ENCODE measurements around the gene KRTAP2-1.
"Not testable (repeated sequence)": the region's sequence is repeated elsewhere in the genome, so short reads cannot be mapped to it uniquely, and the experiment has no call there.

The KRTAP2-1 gene

DNA sequence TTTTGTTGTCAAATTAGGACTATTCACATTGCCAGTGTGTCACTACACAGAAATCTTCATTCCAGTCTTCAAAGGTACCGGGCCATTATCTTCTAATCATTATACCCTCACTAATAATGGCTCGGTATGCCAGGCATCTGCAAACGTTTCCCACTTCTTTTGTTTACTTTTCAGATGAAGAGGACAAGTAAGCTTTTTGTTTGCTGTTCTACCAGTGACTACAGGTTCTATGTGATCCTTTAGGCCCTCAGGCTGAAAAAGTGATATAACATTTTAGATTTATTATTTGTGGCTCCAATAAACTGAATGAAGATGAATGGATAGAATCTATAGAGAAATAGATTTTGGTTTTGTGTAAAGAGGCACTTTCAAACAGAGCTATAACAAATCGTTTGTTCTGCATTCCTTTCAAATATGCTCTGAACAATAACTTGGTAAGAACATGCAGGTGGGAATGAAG, 37.8 kb downstream of the KRTAP2-1 start:
- H3K27me3 Mint-ChIP-seq: no peaks in the 10 kb centered on the region
- H3K27ac Mint-ChIP-seq: no peak overlapping the region
- H3K36me3 Mint-ChIP-seq: no peaks in the 10 kb centered on the region
- no peaks in the 10 kb centered on the region for H3K4me1 Mint-ChIP-seq (ENCODE audit: low read depth)
- no peaks in the 10 kb centered on the region for H3K9me3 Mint-ChIP-seq (ENCODE audit: low read depth)
- no peak overlapping the region for H3K4me3 Mint-ChIP-seq

DNA sequence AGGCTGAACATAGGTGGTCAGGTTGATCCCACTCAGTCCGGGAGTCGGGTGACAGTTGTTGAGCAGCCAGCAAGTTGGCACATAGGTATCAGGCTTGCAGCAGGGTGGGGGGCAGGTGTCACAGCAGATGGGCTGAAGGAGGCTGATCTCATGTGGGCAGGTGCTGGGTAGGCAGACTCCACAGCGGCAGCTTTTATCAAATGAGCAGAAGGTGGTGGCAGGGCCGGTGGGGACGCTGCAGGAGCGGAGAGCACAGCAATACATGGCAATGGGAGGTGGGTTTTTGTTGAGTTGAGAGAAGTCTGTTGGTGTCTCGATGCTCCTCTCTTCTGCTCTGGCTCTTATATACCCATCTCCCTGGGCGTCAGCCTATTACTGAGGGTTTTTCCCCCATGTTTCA, 38.3 kb downstream of the KRTAP2-1 start, which contains the start of gene KRTAP3-1:
Gene KRTAP3-1, minus strand, starts transcription at position 318 of the 400 bp plus-strand sequence. Its CDS starts 54 bp downstream, at position 264.
- Mint-ChIP-seq H3K36me3 (no peaks in the 10 kb centered on the region), H3K9me3 (ENCODE audit: low read depth) (no peaks in the 10 kb centered on the region), H3K27ac (no peak within 1 kb of the TSS), H3K4me3 (no peak within 1 kb of the TSS), H3K4me1 (ENCODE audit: low read depth) (no peaks in the 10 kb centered on the region), H3K27me3 (peaks cover 1% of the 10 kb centered on the region)

DNA sequence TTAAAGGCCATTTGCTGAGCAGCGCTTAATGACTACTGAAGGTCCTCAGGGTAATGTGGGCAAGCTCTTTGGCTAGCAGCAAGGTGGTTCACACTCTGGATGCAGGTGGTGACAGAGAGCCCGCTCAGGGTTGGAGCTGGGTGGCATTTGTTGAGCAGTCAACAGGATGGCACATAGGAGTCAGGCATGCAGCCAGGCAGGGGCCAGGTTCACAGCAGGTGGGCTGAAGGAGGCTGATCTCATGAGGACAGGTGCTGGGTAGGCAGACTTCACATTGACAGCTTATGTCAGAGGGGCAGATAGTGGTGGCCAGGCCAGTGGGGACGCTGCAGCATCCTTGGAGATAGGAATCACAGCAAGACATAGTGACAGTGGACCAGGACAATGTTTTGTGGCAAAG, 42.7 kb downstream of the KRTAP2-1 start:
- no peak overlapping the region for H3K4me3 Mint-ChIP-seq
- H3K27ac Mint-ChIP-seq: no peak overlapping the region
- H3K4me1 Mint-ChIP-seq (ENCODE audit: low read depth): no peaks in the 10 kb centered on the region
- H3K9me3 Mint-ChIP-seq (ENCODE audit: low read depth): no peaks in the 10 kb centered on the region
- no peaks in the 10 kb centered on the region for H3K36me3 Mint-ChIP-seq
- peaks cover 3% of the 10 kb centered on the region for H3K27me3 Mint-ChIP-seq

GRCh38 chr17:41003926-41004325, 43.2 kb downstream of the KRTAP2-1 start:
- H3K4me1 Mint-ChIP-seq (ENCODE audit: low read depth): no peaks in the 10 kb centered on the region
- no peak overlapping the region for H3K4me3 Mint-ChIP-seq
- H3K27ac Mint-ChIP-seq: no peak overlapping the region
- H3K27me3 Mint-ChIP-seq: peaks cover 6% of the 10 kb centered on the region
- no peaks in the 10 kb centered on the region for H3K36me3 Mint-ChIP-seq
- H3K9me3 Mint-ChIP-seq (ENCODE audit: low read depth): no peaks in the 10 kb centered on the region

DNA sequence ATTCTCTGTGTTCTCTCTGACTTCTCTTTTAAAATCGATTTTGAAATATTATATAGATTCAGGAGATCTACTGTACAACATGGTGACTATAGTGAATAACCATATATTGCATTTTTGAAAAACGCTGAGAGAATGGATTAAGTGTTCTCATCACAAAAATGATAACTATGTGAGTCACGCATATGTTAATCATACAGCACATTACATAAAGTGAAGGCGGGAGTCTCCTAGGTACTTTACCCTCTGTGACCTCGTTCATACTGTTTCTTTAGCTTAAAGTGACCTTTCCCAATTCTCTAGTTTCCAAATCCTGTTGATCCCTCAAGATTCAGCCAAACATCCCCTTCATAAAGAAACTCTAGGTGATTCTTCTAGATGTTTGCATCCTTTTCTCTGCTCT, 44.3 kb downstream of the KRTAP2-1 start:
- no peaks in the 10 kb centered on the region for H3K4me1 Mint-ChIP-seq (ENCODE audit: low read depth)
- H3K4me3 Mint-ChIP-seq: no peak overlapping the region
- H3K27me3 Mint-ChIP-seq: peaks cover 7% of the 10 kb centered on the region
- H3K9me3 Mint-ChIP-seq (ENCODE audit: low read depth): no peaks in the 10 kb centered on the region
- H3K36me3 Mint-ChIP-seq: no peaks in the 10 kb centered on the region
- no peak overlapping the region for H3K27ac Mint-ChIP-seq

GRCh38 chr17:41001795-41002194, 45.3 kb downstream of the KRTAP2-1 start:
- Mint-ChIP-seq H3K36me3 (no peaks in the 10 kb centered on the region), H3K27ac (no peak overlapping the region), H3K4me3 (no peak overlapping the region)

DNA sequence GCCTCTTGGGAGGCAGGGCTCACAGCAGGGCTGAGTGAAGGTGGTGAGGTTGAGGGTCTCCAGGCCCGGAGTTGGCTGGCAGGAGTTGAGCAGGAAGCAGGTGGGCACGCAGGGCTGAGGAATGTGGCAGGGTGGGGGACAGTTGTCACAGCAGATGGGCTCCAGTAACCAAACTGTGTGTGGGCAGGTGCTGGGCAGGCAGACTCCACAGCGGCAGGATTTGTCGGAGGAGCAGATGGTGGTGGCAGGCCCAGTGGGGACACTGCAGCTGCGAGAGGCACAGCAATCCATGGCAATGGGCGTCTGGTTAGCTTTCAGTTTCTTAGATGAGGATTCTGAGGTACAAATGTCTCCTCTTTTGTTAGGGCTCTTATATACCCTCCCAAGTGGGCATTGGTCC, 47.6 kb downstream of the KRTAP2-1 start, which contains the start of gene KRTAP3-2:
Gene KRTAP3-2, minus strand, starts transcription at position 344 of the 400 bp plus-strand sequence. Its CDS starts 53 bp downstream, at position 291.
- not testable (repeated sequence) for H3K4me3 Mint-ChIP-seq; H3K4me1 Mint-ChIP-seq (ENCODE audit: low read depth); H3K9me3 Mint-ChIP-seq (ENCODE audit: low read depth); H3K27ac Mint-ChIP-seq; H3K36me3 Mint-ChIP-seq
- peaks cover 22% of the 10 kb centered on the region for H3K27me3 Mint-ChIP-seq

More at GRCh38 chr17:41001795-41002194, 45.3 kb downstream of the KRTAP2-1 start:
- Mint-ChIP-seq H3K4me1 (ENCODE audit: low read depth) (no peaks in the 10 kb centered on the region), H3K9me3 (ENCODE audit: low read depth) (no peaks in the 10 kb centered on the region), H3K27me3 (peaks cover 14% of the 10 kb centered on the region)

DNA sequence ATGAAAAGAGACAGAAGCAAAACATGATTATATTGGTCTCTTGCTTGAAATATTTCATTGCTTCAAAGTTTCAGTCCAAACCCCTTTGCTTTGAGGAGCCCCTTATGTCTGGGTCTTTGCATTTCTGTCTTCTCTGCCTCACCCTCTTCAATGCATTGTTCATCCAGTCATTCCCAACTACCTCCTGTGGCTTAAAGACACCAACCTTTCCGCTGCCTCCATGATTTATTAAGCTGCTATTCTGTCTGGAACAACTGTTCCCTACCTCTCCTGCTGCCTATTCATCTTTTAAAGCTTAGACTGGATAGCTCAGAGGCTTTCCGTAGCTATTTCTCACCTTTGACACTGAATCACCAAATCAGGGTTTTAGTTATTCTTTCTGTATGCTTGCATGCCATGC, 49.8 kb downstream of the KRTAP2-1 start:
- Mint-ChIP-seq H3K4me3 (no peak overlapping the region), H3K4me1 (ENCODE audit: low read depth) (no peaks in the 10 kb centered on the region), H3K27ac (no peak overlapping the region), H3K27me3 (peaks cover 29% of the 10 kb centered on the region), H3K36me3 (no peaks in the 10 kb centered on the region), H3K9me3 (ENCODE audit: low read depth) (no peaks in the 10 kb centered on the region)

DNA sequence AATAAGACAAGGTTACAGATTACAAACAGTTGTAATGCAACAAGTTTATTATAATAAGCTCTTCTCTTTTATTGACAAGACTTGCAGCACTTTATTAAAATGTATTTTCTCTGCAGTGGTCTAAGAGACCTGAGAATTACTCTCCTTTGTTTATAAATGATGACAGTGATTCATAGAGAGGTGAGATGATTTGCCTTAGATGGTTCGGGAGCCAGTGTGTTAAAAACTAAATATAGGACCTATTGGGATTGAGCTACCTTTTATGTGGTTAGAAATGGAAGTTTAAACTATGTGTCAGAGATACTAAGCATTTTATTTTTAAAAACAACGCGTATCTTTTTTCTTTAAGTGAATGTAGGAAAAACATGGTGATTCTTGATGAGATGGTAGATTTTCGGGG, 50.3 kb downstream of the KRTAP2-1 start:
- Mint-ChIP-seq H3K36me3 (no peaks in the 10 kb centered on the region), H3K4me1 (ENCODE audit: low read depth) (no peaks in the 10 kb centered on the region), H3K27ac (no peak overlapping the region), H3K9me3 (ENCODE audit: low read depth) (no peaks in the 10 kb centered on the region), H3K4me3 (no peak overlapping the region), H3K27me3 (peaks cover 32% of the 10 kb centered on the region)
